SW 1271 (cell line): ENCODE data around the gene THSD1.

Source experiments
- DNase-seq, 2 experiments: peaks; one replicate each; lab custom pipeline; 2025; lab: John Stamatoyannopoulos, UW

Gene THSD1

GRCh38 chr13:52405767-52406494 is at the start of gene THSD1:
TSS of gene THSD1 (minus strand) at chr13:52406172. CDS start at chr13:52402600, 3,572 bp downstream.
- peak in 1 of 2 experiments; percentile 11 for DNase-seq

GRCh38 chr13:52455677-52456041 is 49.7 kb upstream of the THSD1 start:
- DNase-seq: peak in 1 of 2 experiments; percentile 73

- DNase-seq: peak; percentile 88 to 94
Measured at GRCh38 chr13:52454820-52455676, 49.1 kb upstream of the THSD1 start, which contains the start of gene CKAP2. TSS of gene CKAP2 (plus strand) at chr13:52455478. CDS start at chr13:52455557, 79 bp downstream.

GRCh38 chr13:52454459-52454819 is 48.5 kb upstream of the THSD1 start:
- peak in 1 of 2 experiments; percentile 35 for DNase-seq

- no peak for DNase-seq
Measured at GRCh38 chr13:52452470-52452869, 46.5 kb upstream of the THSD1 start.

- DNase-seq: no peak
Measured at GRCh38 chr13:52451135-52451804, 45.3 kb upstream of the THSD1 start.

GRCh38 chr13:52450793-52451116 is 44.8 kb upstream of the THSD1 start:
- DNase-seq: no peak

- DNase-seq: peak; percentile 67 to 90
Measured at GRCh38 chr13:52450012-52450792, 44.2 kb upstream of the THSD1 start, which contains the start of gene VPS36. TSS of gene VPS36 (minus strand) at chr13:52450634. CDS start at chr13:52450594, 40 bp downstream.

GRCh38 chr13:52449331-52450011 is 43.5 kb upstream of the THSD1 start:
- DNase-seq: no peak

- no peak for DNase-seq
Measured at GRCh38 chr13:52447815-52448552, 42.0 kb upstream of the THSD1 start.

GRCh38 chr13:52447354-52447753 is 41.4 kb upstream of the THSD1 start:
- DNase-seq: no peak

- no peak for DNase-seq
Measured at GRCh38 chr13:52446265-52446664, 40.3 kb upstream of the THSD1 start.

- DNase-seq: no peak
Measured at GRCh38 chr13:52432456-52432855, 26.5 kb upstream of the THSD1 start.

- DNase-seq: peak; percentile 47 to 80
Measured at GRCh38 chr13:52428295-52428694, 22.3 kb upstream of the THSD1 start.

GRCh38 chr13:52421216-52421615 is 15.2 kb upstream of the THSD1 start:
- DNase-seq: no peak

GRCh38 chr13:52419080-52419479 is 13.1 kb upstream of the THSD1 start:
- no peak for DNase-seq

- no peak for DNase-seq
Measured at GRCh38 chr13:52414963-52415362, 9.0 kb upstream of the THSD1 start.

GRCh38 chr13:52414051-52414450 is 8.1 kb upstream of the THSD1 start:
- DNase-seq: no peak

GRCh38 chr13:52412128-52412527 is 6.2 kb upstream of the THSD1 start:
- no peak for DNase-seq

- DNase-seq: no peak
Measured at GRCh38 chr13:52411629-52412028, 5.7 kb upstream of the THSD1 start.
